Measurements from ENCODE around the gene COPB2. TPM values are rescaled to one million over a fixed set of nuclear protein-coding genes. Genes with fewer than 3 reads are reported as not detected.
A peak's percentile ranks its signal among the peaks of the same experiment; 100 is the strongest.
"Not testable (repeated sequence)": the region's sequence is repeated elsewhere in the genome, so short reads cannot be mapped to it uniquely, and the experiment has no call there.

The COPB2 gene
- total RNA-seq, 1 donor from 2014 or later: 113 TPM

- no peak for DNase-seq (ENCODE audit: low read depth, low spot score)
- Mint-ChIP-seq H3K9me3 (peaks cover 4% of the 10 kb centered on the region), H3K36me3 (ENCODE audit: low read depth) (peaks cover 3% of the 10 kb centered on the region), H3K27me3 (ENCODE audit: low read depth) (peaks cover 72% of the 10 kb centered on the region), H3K4me3 (no peak overlapping the region), H3K27ac (ENCODE audit: unreplicated experiment) (no peak overlapping the region), H3K4me1 (no peaks in the 10 kb centered on the region)
- TF ChIP-seq CTCF (conservative IDR thresholded peaks at IDR 0.05): no peak
Observed at GRCh38 chr3:139339219-139339906, 50.1 kb downstream of the COPB2 start.

GRCh38 chr3:139338405-139338804, 51.0 kb downstream of the COPB2 start:
- no peak for DNase-seq (ENCODE audit: low read depth, low spot score)
- Mint-ChIP-seq H3K9me3 (peaks cover 4% of the 10 kb centered on the region), H3K27ac (ENCODE audit: unreplicated experiment) (no peak overlapping the region), H3K4me1 (no peaks in the 10 kb centered on the region), H3K36me3 (ENCODE audit: low read depth) (peaks cover 3% of the 10 kb centered on the region), H3K27me3 (ENCODE audit: low read depth) (peaks cover 76% of the 10 kb centered on the region), H3K4me3 (no peak overlapping the region)
- no peak for TF ChIP-seq CTCF (conservative IDR thresholded peaks at IDR 0.05)

- not testable (repeated sequence) for H3K36me3 Mint-ChIP-seq (ENCODE audit: low read depth); H3K27ac Mint-ChIP-seq (ENCODE audit: unreplicated experiment); H3K4me3 Mint-ChIP-seq; DNase-seq (ENCODE audit: low read depth, low spot score); H3K9me3 Mint-ChIP-seq; H3K4me1 Mint-ChIP-seq
- peaks cover 82% of the 10 kb centered on the region for H3K27me3 Mint-ChIP-seq (ENCODE audit: low read depth)
Observed at GRCh38 chr3:139334675-139335074, 54.8 kb downstream of the COPB2 start.

- no peak for TF ChIP-seq CTCF (conservative IDR thresholded peaks at IDR 0.05)
- no peak overlapping the region for H3K4me3 Mint-ChIP-seq
- H3K36me3 Mint-ChIP-seq (ENCODE audit: low read depth): no peaks in the 10 kb centered on the region
- no peaks in the 10 kb centered on the region for H3K9me3 Mint-ChIP-seq
- H3K27ac Mint-ChIP-seq (ENCODE audit: unreplicated experiment): no peak overlapping the region
- H3K27me3 Mint-ChIP-seq (ENCODE audit: low read depth): peaks cover 80% of the 10 kb centered on the region
- H3K4me1 Mint-ChIP-seq: peaks cover 5% of the 10 kb centered on the region
- DNase-seq (ENCODE audit: low read depth, low spot score): no peak
Observed at GRCh38 chr3:139332092-139332491, 57.4 kb downstream of the COPB2 start.

- DNase-seq (ENCODE audit: low read depth, low spot score): peak; percentile 96
- peaks cover 77% of the 10 kb centered on the region for H3K27me3 Mint-ChIP-seq (ENCODE audit: low read depth)
- H3K27ac Mint-ChIP-seq (ENCODE audit: unreplicated experiment): no peak overlapping the region
- H3K4me3 Mint-ChIP-seq: no peak overlapping the region
- no peaks in the 10 kb centered on the region for H3K9me3 Mint-ChIP-seq
- H3K36me3 Mint-ChIP-seq (ENCODE audit: low read depth): no peaks in the 10 kb centered on the region
- H3K4me1 Mint-ChIP-seq: peaks cover 5% of the 10 kb centered on the region
- peak; percentile 100 for TF ChIP-seq CTCF (conservative IDR thresholded peaks at IDR 0.05)
Observed at GRCh38 chr3:139329364-139329850, 60.0 kb downstream of the COPB2 start.

GRCh38 chr3:139328356-139328755, 61.1 kb downstream of the COPB2 start:
- no peak for DNase-seq (ENCODE audit: low read depth, low spot score)

More at GRCh38 chr3:139328356-139328755, 61.1 kb downstream of the COPB2 start:
- Mint-ChIP-seq H3K4me1 (peaks cover 5% of the 10 kb centered on the region), H3K27me3 (ENCODE audit: low read depth) (peaks cover 73% of the 10 kb centered on the region), H3K4me3 (no peak overlapping the region), H3K27ac (ENCODE audit: unreplicated experiment) (no peak overlapping the region), H3K36me3 (ENCODE audit: low read depth) (no peaks in the 10 kb centered on the region), H3K9me3 (no peaks in the 10 kb centered on the region)
- no peak for TF ChIP-seq CTCF (conservative IDR thresholded peaks at IDR 0.05)
